ENCODE data around the gene MKLN1.
A peak's percentile ranks its signal among the peaks of the same experiment; 100 is the strongest.

MKLN1 gene

DNA sequence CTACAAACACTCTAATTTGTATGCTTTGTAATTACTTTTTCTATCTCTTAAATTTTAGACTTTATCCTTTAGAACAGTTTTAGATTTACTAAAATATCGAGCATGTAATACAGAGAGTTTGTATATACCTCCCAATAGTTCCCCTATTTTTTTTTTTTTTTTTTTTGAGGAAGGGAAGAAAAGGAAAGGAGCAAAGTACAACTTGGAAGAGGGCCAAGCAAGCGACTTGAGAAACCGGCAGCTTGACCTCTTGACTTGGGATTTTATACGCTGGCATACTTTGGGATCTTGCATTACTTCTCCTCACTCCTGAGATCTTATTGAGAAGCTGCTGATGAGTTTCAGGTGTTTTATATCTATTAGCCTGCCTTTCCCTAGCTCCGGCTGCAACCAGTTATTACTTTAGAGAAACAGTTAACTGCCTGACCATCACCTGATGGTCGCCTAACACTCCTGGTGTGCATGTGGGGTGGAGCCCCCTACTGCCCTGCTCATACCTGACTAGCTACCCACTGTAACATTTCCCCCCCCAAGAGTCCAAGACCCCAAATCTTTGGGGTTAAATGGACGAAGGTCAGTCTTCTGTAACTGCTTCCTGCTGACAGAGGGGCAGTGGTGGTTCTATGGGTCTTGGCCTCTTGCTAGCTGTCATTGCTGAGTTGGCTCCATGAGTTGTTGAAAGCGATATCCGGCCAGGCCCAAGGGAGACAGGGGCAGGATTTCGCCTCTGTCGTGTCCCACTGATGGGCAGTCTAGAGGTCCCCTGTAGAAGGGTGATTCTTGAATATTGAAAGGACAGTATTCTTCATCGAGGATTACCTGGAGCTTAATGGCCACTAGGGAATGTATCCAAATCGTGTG lies 28.5 kb downstream of the MKLN1 start:
- no peak for DNase-seq

DNA sequence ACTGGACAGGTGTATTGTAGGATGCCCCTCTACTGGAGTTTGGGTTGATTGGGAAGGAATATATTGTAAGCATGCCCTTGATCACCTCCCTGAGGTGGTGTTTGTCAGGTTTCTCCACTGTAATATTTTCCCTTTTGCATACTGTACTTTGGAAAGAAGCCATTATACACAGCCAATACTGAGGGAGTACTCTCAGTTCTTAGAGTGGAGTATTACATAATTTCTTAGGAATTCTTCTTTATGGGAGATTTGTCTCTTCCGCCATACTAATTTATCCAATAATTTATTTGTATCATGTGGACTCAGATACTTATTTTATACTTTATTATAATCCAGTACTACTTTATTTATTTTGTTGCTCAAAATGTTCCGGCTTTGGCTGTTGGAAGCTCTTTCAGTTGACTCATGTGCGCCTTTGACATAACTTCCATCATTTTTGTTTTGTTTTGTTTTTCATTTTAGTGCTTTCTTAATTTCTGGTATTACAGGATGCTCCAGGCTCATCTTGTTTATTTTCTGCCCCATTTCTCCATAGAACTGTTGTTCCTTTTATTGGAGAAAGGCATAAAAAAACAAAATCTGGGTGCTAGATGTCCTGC lies 29.7 kb downstream of the MKLN1 start:
- peak; percentile 11 for DNase-seq

GRCh38 chr7:131358636-131359035 lies 31.0 kb downstream of the MKLN1 start:
- DNase-seq = no peak

DNA sequence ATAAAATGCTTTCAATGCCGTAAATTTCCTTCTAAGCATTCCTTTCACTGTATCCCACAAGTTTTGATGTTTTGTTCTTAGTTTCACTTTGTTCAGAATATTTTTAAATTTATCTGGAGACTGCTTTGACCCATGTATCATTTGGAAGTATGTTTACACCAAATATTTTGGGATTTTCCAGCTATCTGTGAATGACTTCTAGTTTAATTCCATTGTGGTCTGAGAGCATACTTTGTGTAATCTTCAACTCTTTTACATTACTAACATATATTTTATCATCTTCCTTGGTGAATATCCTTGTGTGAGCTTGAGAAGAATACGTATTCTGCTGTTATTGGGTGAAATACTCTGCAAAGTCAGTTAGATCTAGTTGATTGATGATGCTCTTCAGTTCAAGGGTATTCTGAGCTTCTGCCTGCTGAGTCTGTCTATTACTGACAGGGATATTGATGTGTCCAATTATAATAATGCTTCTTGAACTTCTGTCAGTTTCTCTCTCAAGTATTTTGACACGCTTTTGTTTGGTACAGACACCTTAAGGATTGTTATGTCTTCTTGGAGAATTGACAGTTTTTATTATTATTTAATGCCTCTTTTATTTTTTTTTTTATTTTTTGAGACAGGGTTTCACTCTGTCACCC lies 31.6 kb downstream of the MKLN1 start:
- DNase-seq = peak; percentile 19

GRCh38 chr7:131363719-131364118 lies 36.0 kb downstream of the MKLN1 start:
- DNase-seq = no peak

DNA sequence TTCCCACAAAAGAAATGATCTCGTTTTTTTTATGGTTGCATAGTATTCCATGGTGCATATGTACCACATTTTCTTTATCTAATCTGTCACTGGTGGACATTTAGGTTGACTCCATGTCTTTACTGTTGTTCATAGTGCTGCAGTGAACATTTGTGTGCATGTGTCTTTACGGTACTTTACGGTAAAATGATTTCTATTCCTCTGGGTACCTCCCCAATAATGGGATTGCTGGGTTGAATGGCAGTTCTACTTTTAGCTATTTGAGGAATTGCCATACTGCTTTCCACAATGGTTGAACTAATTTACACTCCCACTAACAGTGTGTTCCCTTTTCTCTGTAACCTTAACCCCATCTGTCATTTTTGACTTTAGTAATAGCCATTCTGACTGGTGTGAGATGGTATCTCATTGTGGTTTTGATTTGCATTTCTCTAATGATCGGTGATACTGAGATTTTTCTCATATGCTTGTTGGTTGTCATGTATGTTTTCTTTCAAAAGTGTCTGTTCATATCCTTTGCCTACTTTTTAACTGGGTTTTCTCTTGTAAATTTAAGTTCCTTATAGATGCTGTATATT lies 37.2 kb downstream of the MKLN1 start:
- DNase-seq = no peak

DNA sequence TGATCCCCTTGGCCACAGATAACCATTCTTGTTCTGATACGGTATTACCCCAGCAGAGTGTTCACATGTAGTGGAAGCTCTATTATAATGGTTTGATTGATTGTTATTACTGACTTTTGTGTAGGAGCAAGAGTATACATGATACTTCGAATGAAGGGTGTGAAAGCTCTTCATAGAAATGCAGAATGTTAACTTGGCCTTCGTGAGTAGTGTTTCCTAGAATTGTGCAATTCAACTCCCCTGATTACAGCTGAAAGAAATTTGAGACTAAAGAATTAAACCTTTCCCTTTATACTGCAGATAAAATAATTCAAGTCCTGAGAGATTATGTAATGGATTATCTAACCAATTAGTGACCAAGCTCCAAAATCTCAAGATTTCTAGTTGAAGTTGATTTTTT lies 38.2 kb downstream of the MKLN1 start:
- peak; percentile 23 for DNase-seq

DNA sequence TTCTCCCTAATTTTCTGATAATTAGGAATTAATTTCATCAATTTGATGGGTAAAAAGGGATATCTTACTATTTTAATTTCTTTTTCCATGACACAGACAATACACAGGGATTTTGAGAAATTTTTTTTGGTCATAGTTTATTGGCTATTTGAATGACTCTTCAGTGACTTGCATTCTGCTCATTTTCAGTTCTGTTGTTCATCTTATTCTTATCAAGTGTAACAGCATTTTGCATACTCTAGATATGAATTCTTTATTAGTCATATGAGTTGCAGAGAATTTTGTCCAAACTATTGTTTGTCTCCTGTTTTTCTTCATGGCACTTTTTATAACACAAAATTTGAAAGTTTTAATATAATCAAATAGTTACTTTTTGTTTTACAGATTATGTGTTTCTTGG lies 41.7 kb downstream of the MKLN1 start:
- no peak for DNase-seq

- peak; percentile 75 for DNase-seq
Measured at GRCh38 chr7:131370523-131370968, 42.9 kb downstream of the MKLN1 start.

DNA sequence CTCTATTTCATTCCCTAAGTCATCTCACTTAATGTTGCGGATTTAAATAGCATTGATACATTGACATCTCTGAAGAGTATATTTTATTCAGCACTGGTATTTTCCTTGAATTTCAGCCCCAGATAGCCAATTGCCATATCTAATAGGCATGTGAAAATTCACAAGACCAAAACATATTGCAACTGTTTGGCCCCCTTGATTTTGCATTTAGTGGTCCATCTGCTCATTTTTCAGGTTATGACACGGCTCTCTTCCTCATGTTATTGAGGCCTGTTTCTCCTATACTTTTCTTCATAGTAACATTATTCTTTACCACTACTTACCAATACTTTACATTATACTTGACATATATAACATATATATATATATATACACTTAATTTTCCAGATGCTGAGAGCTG lies 43.7 kb downstream of the MKLN1 start:
- DNase-seq = no peak

GRCh38 chr7:131372554-131372953 lies 44.9 kb downstream of the MKLN1 start:
- DNase-seq = no peak

DNA sequence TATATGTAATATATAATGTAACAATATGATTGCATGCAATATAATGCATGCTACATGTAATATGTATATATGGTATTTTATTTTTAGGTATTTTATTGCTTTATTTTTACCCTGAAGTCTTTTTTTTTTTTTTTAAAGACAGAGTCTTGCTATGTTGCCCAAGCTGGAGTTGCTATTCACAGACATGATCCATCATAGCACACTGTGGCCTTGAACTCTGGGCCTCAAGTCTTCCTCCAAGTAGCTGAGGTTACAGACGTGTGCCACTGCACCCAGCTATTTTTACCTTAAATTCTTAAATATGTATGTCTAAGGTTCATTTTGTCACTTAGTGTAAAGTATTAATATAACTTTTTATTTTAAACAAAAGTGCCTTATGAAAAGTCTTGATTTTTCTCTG lies 47.1 kb downstream of the MKLN1 start:
- no peak for DNase-seq

- peak; percentile 66 for DNase-seq
Measured at GRCh38 chr7:131381069-131381838, 53.6 kb downstream of the MKLN1 start.

- peak; percentile 35 for DNase-seq
Measured at GRCh38 chr7:131383417-131384285, 56.0 kb downstream of the MKLN1 start.

- DNase-seq = no peak
Measured at GRCh38 chr7:131384286-131384635, 56.6 kb downstream of the MKLN1 start.

- DNase-seq = peak; percentile 54
Measured at GRCh38 chr7:131385039-131385605, 57.4 kb downstream of the MKLN1 start.

- no peak for DNase-seq
Measured at GRCh38 chr7:131388126-131388525, 60.5 kb downstream of the MKLN1 start.

DNA sequence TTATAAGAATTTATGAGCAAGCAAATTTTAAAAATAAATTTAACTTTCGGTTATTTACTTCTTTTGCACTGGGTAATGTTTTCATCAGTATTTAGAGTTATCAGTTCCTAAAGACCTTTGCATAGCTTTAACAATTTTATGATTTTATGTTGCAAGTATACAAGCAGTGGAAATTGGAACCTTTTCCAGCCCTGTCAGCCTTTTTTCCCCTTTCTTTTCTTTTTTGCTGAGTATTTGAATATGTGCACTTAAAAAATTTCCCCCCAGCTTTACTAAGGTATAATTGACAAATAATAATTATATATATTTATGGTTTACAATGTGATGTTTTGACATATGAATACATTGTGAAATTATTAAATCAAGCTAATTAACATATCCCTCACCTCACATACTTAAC lies 62.6 kb downstream of the MKLN1 start:
- DNase-seq = no peak

DNA sequence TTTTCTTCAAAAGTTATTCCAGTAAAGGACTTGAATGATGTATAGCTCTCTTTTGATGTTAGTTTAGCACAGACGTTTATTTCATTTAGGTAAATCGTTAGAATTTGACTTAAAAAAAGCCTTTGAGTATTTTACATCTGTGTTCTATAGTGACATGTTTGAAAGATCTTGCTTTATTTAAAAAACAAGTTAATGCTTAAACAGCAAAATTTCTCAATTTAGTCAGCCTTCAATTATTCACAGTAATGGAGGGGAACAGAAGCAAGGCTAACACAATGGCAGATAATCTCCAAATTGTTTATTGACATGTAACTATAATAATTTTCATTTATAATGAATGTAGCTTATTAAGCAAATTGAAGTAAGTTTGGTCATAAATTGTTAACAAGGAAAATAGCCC lies 63.5 kb downstream of the MKLN1 start:
- DNase-seq = no peak

DNA sequence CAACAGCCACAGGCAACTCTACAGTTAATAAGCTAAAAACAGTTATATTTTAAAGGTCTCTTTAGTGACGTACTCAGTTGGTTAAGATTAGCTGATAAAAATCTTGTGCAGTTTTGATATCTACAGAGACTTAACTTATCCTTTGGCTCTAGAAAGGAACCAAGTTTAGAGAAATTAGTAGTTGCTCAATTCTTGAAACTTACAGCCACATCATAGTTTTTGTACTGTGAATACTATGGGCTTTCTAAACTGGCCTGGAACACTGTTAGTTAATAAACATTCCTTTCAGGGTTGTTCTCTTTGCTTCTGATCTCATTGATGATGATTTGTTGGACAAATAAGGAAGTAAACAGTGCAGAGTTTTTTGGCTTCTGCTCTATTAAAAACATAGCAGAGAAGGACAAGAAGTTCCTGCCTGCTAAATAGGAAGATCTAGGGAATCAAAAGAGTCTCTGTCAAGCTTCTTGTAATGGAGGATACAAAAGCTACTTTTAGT lies 73.1 kb downstream of the MKLN1 start:
- peak; percentile 3 for DNase-seq

DNA sequence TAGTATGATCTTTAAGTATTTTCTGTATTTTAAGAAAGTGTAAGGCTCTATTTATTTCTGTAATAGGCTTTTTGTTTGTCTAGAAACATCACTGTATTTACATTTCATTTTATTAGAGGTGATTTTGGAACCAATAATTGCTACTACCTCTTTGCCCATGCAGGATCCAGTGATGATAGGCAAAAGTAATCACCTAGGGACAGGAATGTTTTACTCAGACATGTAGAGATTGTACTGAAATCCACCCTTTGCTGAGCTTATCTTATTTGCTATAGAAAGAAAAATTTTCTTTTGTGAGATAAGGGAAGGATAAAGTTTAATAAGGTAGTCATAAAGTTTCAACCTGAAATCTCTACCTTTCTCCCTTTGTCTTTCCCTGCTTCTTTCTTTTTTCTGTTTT lies 73.5 kb downstream of the MKLN1 start:
- no peak for DNase-seq

Data from fibroblast of skin of right quadriceps (primary cell).